GM19193 (cell line): ENCODE results near the gene CD80.

Source experiments
- POLR2A ChIP-seq: IDR thresholded peaks from 4 replicates; pipeline ENCODE4 v1.6.1; 2011; ENCODE audit not compliant: insufficient read depth, insufficient read length; ENCODE audit errors: extremely low read depth

Gene CD80

GRCh38 chr3:119498186-119499011 lies 61.0 kb downstream of the CD80 start, which contains the start of gene TIMMDC1:
TIMMDC1 (plus strand) TSS chr3:119498547; CDS start chr3:119498734, 187 bp downstream.
- peak; percentile 94 for TF ChIP-seq POLR2A

- no peak for TF ChIP-seq POLR2A
Measured at GRCh38 chr3:119497820-119498185, 61.6 kb downstream of the CD80 start.

- no peak for TF ChIP-seq POLR2A
Measured at GRCh38 chr3:119494597-119494996, 64.8 kb downstream of the CD80 start.

GRCh38 chr3:119492810-119493209 lies 66.6 kb downstream of the CD80 start:
- no peak for TF ChIP-seq POLR2A

GRCh38 chr3:119492128-119492527 lies 67.3 kb downstream of the CD80 start:
- no peak for TF ChIP-seq POLR2A

- TF ChIP-seq POLR2A, result no peak
Measured at GRCh38 chr3:119490153-119490552, 69.3 kb downstream of the CD80 start.

GRCh38 chr3:119485563-119485962 lies 73.9 kb downstream of the CD80 start:
- TF ChIP-seq POLR2A, result no peak

- TF ChIP-seq POLR2A, result no peak
Measured at GRCh38 chr3:119483101-119483500, 76.3 kb downstream of the CD80 start.

GRCh38 chr3:119481079-119481478 lies 78.3 kb downstream of the CD80 start:
- no peak for TF ChIP-seq POLR2A
